NCI-H345 treated with DMSO at 0.1 percent for 48 hours (cell line): ENCODE results near the gene CCDC181.
A peak's percentile ranks its signal among the peaks of the same experiment; 100 is the strongest.
"Not testable (repeated sequence)": the region's sequence is repeated elsewhere in the genome, so short reads cannot be mapped to it uniquely, and the experiment has no call there.

Source experiments
- DNase-seq: peaks from one replicate; lab custom pipeline; 2025; ENCODE audit not compliant: unreplicated experiment; lab: John Stamatoyannopoulos, UW

CCDC181 gene

DNA sequence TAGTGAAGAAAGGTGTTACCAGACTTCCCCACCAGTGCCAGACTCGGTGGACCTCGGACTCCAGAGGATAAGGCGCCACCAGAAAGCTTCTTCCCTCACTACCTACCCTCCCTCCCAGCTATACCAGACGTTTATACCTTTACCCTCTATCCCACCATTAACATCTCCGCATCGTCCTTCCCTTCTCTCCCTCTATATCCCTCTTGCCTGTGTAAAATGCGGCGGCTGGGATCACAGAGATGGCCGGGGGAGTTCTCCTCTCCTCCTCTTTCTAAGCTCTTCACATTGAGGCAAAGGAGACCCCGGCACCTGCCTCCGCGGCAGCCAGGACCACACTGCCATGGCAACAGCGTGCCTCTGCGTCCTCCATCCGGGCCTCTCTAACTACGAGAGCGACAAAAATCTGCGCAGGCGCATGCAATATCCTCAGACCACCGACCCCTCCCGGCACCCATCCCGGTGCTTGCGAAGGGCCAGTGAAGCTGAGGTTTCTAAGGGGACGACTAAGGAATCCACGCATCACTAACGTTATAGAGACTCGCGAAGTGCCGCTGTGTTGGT lies at the start of gene CCDC181:
Gene CCDC181, minus strand, starts transcription at position 394 of the 561 bp plus-strand sequence. CDS start 2,547 bp downstream, outside the sequence.
- DNase-seq, result peak; percentile 25

DNA sequence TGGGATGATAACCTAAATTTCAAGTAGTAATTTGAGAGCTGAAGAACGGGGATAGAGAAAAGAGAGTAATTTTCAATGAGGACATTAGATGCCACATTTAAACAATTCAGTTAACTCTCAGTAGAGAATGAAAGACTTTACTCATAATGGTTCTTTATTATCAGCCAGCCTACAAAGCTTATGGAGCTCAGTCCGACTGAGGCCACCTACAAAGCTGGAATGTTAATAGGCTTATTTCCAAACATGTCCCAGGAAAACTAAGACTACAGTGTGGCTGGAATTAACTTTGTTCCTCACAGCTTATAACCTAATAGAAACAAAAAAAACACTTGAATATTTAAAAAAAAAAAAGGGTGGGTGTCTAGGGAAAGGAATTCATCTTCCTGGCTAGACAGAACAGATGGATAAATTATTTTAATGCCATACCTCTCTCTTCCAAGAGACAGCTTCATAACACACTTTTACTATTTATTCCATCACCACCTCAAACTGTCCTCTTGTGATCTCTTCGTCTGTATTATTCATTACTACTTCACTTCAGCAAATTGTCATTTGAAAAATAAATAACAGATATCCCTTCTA lies 48.6 kb upstream of the CCDC181 start:
- DNase-seq, result no peak

GRCh38 chr1:169474302-169474995 lies 47.2 kb upstream of the CCDC181 start:
- DNase-seq, result no peak

DNA sequence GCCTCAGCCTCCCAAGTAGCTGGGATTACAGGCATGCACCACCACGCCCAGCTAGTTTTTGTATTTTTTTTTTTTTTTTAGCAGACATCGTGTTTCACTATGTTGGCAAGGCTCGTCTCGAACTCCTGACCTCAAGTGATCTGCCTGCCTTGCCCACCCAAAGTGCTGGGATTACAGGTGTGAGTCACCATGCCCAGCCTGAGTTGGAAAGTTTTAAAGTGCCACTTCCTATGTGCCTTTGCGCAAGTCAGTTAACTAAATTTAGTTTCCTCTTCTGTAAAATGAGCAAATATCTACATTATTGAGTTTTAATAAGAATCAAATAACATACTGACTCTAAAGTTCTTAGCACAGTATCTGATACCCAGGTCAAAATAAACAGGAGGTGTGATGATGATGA lies 46.1 kb upstream of the CCDC181 start:
- no peak for DNase-seq

GRCh38 chr1:169472738-169473137 lies 45.5 kb upstream of the CCDC181 start:
- no peak for DNase-seq

DNA sequence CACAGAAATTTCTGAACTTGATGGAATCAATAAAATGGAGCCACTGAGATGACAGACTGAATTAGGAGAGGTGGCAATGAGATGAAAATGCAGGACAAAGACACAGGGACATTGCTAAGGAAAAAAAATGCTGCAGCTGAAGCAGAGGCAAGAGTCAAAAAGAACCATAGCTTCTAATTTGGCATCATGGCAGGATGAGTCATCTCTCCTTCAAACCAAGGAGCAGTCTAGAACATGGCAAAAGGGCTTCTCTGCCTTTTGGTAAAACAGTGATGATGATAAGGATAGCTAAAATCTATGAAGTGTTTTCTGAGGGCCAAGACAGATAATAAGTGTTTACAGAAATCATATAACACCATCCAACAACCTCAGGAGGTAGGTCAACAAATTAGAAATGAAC lies 41.7 kb upstream of the CCDC181 start:
- DNase-seq, result no peak

- DNase-seq, result no peak
Observed at GRCh38 chr1:169466259-169467230, 39.3 kb upstream of the CCDC181 start.

- DNase-seq, result no peak
Observed at GRCh38 chr1:169465281-169465680, 38.0 kb upstream of the CCDC181 start.

- DNase-seq, result no peak
Observed at GRCh38 chr1:169462385-169462784, 35.1 kb upstream of the CCDC181 start.

DNA sequence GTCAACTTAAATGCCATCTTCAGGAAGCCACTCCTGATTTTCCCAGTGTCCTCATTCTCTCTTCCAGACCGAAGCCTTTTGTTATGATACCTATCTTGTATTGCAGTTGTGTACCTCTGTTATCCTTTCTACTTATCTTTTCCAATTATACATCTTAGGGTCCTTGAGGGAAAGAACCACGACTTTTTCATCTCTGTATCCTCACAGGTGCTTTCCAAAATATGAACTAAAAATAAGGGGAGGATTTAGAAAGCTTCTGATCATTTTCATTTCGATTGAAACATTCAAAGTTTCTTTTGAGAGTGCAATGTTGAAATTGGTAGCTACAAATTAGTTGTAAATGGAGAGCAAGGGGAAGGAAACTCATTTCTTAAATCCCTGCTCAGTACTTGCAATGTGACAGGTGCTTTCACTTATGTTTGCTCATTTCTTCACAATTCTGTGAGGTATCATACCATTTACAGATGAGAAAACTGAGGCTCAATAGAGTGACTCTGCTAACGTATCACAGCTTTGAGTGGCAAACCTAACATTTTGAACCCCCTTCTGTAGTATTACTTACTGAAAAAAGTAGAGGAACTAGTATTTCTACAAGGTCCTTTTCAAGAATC lies 34.2 kb upstream of the CCDC181 start:
- no peak for DNase-seq

DNA sequence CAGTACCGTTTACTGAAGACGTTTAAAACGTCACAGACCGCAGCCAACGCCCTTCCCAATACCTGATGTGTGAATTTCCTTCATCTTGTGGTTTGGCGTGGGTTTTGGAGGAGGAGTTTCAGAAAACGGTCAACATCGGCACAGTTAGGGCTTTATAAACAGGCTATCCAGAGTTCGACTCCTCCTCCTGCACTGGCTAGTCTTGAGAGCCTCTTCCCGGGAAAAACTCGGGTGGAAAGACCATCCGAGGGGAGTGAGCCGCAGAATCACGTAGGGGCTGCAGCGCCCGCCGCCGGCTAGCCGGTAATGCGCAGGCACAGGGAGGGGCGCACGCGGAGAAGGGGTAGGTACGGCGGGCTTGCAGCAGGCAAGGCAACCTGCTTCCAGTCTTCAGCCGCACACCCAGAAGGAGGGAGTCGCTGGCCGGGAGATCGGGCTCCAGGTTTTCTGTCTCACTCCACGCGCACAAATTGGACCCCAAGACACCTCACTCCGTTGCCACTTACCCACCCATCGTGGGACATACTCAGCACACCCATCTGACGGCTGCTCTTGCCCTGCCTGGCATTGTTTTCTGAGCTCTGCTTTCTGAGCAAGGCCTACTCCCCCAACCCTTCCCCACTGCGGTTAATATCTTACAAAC lies 33.0 kb upstream of the CCDC181 start:
- DNase-seq, result no peak

DNA sequence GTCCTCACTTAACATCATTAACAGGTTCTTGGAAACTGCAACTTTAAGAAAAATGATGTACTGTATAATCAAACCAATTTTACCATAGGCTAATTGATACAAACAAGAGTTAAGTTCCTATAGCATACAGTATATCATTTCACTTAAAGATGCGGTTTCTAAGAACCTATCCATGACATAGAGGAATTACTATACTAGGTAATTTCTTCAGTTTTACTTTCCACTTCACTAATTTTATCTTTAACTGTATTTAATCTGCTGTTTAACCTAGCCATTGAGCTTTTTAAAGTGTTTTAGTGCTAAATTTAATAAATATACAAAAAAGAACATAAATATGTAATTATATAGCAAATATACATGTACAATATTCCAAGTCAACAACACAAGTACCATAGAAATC lies 30.2 kb upstream of the CCDC181 start:
- no peak for DNase-seq

DNA sequence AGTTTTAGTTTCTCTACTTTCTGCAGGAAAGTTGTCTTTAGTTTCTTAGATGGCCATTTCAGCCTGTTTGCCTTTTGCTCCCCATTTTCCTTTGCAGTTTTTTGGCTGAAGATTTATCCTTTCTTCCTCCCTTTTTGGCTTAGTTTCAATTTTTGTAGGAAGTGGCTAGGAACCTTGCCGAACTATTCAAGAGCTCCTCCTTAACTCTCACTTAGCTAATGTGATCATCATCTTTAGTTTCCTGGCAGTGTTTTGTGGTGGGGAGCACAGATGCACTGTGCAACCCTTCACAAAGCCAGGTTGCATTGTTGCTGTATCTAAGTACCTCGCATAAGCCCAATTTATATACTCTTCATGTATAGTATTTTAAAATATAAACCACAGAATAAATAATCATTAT lies 28.8 kb upstream of the CCDC181 start:
- DNase-seq, result no peak

- DNase-seq, result no peak
Observed at GRCh38 chr1:169452921-169453320, 25.6 kb upstream of the CCDC181 start.

DNA sequence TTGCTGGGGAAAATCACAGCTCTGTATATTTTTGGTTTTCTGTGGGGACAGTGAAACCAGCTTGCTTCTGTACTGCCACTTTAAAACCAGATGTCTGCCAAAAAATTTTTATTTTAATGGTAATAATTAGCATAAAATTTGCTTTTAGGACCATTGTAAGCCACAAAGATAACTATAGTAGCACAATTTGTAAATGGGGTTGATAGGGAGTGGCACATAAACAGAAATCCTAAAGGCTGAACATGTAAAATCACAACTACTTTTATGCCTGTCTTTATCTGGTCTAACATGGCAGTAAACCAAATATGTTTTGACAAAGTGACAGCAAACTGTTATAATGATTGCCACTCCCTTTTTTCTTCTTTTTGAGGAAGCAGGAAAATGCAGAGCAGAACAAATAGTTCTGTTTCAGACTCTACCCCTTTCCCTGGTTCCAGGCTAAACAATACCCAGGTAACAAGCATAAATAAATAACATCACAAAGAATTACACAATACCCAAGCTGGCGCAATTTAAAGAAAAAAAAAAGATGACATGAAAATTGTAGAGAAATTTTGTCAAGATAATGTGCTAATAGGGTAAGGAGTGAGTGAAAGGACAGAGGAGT lies 24.0 kb upstream of the CCDC181 start:
- DNase-seq, result no peak

GRCh38 chr1:169443923-169444322 lies 16.6 kb upstream of the CCDC181 start:
- no peak for DNase-seq

DNA sequence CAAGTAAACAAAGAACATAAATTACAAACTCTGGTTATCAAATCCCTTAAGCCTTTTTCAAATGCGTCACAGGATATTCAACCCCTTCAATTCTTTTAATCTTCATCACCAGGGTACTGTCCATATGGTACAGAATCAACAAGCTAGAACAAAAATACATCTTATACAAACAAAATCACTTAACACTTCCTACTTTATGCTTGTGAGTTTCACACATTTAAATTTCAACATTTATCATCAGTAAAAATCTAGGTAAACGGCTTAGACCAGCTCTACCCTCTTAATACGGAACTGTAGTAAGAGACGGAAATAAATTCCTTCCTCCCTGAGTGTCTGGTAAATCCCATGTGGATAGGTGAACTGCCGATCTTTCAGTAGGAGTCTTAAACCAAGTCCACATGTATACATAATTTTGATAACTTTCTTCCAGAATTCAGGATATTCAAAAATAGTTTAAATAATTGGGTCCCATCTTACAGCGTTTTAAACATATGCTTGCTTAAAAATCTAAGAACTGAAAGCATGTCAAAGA lies 1.0 kb downstream of the CCDC181 start:
- DNase-seq, result no peak

DNA sequence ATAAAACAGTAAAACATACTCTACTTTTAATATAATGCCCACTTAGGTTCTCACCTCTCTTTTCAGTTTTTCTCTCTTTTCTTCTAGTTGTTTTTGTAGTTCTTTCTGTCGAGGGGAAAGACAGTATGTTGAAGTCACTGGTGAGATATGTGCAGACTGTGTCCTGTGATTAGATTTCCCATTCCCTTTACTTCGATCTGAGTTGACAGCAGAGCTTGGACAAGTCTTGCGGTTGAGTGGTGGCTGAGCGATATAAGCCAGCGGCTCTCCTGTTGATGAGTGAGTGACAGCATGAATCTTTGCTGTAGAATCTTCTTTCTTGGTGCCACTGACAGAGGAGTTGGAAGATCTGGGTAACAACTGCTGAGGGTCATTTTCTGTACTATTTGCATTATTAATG lies 6.0 kb downstream of the CCDC181 start:
- DNase-seq, result no peak

- no peak for DNase-seq
Observed at GRCh38 chr1:169414952-169415351, 12.3 kb downstream of the CCDC181 start.

DNA sequence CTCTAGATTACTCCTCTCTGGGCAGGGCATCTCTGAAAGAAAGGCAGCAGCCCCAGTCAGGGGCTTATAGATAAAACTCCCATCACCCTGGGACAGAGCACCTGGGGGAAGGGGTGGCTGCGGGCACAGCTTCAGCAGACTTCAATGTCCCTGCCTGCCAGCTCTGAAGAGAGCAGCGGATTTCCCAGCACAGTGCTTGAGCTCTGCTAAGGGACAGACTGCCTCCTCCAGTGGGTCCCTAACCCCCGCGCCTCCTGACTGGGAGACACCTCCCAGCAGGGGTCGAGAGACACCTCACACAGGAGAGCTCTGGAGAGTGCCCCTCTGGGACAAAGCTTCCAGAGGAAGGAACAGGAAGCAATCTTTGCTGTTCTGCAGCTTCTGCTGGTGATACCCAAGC lies 18.9 kb downstream of the CCDC181 start:
- DNase-seq, result not testable (repeated sequence)
